H9 (cell line): ENCODE results near the gene PAQR5. TPM values are rescaled to one million over a fixed set of nuclear protein-coding genes. Genes with fewer than 3 reads are reported as not detected.
A peak's percentile ranks its signal among the peaks of the same experiment; 100 is the strongest.

Experiments
- DNase-seq: peaks from one replicate; pipeline ENCODE4 v3.0.0-alpha.2; 2017
- H2AFZ ChIP-seq: one replicate; pipeline ENCODE4 v1.6.1; 2013; ENCODE audit warnings: mild to moderate bottlenecking, low read length, control low read depth, moderate library complexity
- H2AK5ac ChIP-seq: 2 replicates; pipeline ENCODE4 v1.6.1; 2013; ENCODE audit warnings: low read length, control low read depth, mixed read lengths; ENCODE audit not compliant: insufficient read length
- H2BK120ac ChIP-seq: one replicate; pipeline ENCODE4 v1.6.1; 2013; ENCODE audit warnings: low read depth, mild to moderate bottlenecking, low read length, control low read depth, inconsistent platforms; ENCODE audit not compliant: poor library complexity, severe bottlenecking
- H2BK12ac ChIP-seq: 2 replicates; pipeline ENCODE4 v1.6.1; 2013; ENCODE audit warnings: low read length, control low read depth, mixed read lengths, low read depth; ENCODE audit not compliant: insufficient read length
- H2BK15ac ChIP-seq: 2 replicates; pipeline ENCODE4 v1.6.1; 2013; ENCODE audit warnings: low read depth, low read length, control low read depth
- H2BK20ac ChIP-seq: one replicate; pipeline ENCODE4 v1.6.1; 2013; ENCODE audit warnings: low read depth, mild to moderate bottlenecking, low read length, control low read depth, inconsistent platforms; ENCODE audit not compliant: poor library complexity, severe bottlenecking
- H2BK5ac ChIP-seq: 2 replicates; pipeline ENCODE4 v1.6.1; 2013; ENCODE audit warnings: low read length, control low read depth, mixed read lengths; ENCODE audit not compliant: insufficient read length
- H3K14ac ChIP-seq: 2 replicates; pipeline ENCODE4 v1.6.1; 2013; ENCODE audit warnings: low read length, control low read depth; ENCODE audit not compliant: insufficient read depth
- H3K18ac ChIP-seq: 2 replicates; pipeline ENCODE4 v1.6.1; 2013; ENCODE audit warnings: low read depth, mild to moderate bottlenecking, mixed read lengths, low read length, control low read depth; ENCODE audit not compliant: insufficient read length
- H3K23ac ChIP-seq: 2 replicates; pipeline ENCODE4 v1.6.1; 2013; ENCODE audit warnings: low read length, control low read depth, mixed read lengths, low read depth; ENCODE audit not compliant: insufficient read length
- H3K23me2 ChIP-seq: 2 replicates; pipeline ENCODE4 v1.6.1; 2013; ENCODE audit warnings: low read depth, mild to moderate bottlenecking, mixed read lengths, low read length, control low read depth; ENCODE audit not compliant: insufficient read length, poor library complexity, severe bottlenecking
- H3K27ac ChIP-seq: 2 replicates; pipeline ENCODE4 v1.5.1; 2013; ENCODE audit warnings: low read length, control low read depth, mixed read lengths, low read depth; ENCODE audit not compliant: insufficient read length
- H3K27me3 ChIP-seq: 2 replicates; pipeline ENCODE4 v1.6.1; 2013; ENCODE audit warnings: low read length, control low read depth, inconsistent platforms; ENCODE audit not compliant: insufficient read depth
- H3K4ac ChIP-seq: 2 replicates; pipeline ENCODE4 v1.6.1; 2013; ENCODE audit warnings: low read depth, mild to moderate bottlenecking, control low read depth, inconsistent platforms, low read length, moderate library complexity
- H3K4me1 ChIP-seq: 2 replicates; pipeline ENCODE4 v1.6.1; 2013; ENCODE audit warnings: low read length, control low read depth, inconsistent platforms; ENCODE audit not compliant: insufficient read depth
- H3K4me2 ChIP-seq: 2 replicates; pipeline ENCODE4 v1.6.1; 2013; ENCODE audit warnings: low read length, control low read depth, mixed read lengths; ENCODE audit not compliant: insufficient read length, insufficient read depth
- H3K56ac ChIP-seq: 2 replicates; pipeline ENCODE4 v1.6.1; 2013; ENCODE audit warnings: low read depth, mild to moderate bottlenecking, mixed read lengths, low read length, control low read depth; ENCODE audit not compliant: insufficient read length
- H3K79me1 ChIP-seq: 2 replicates; pipeline ENCODE4 v1.6.1; 2013; ENCODE audit warnings: low read depth, mild to moderate bottlenecking, moderate library complexity, low read length, control low read depth, inconsistent platforms; ENCODE audit not compliant: insufficient read depth, poor library complexity, severe bottlenecking
- H3K79me2 ChIP-seq: 2 replicates; pipeline ENCODE4 v1.6.1; 2013; ENCODE audit warnings: low read length, control low read depth, inconsistent platforms; ENCODE audit not compliant: insufficient read depth
- H3K9ac ChIP-seq: 2 replicates; pipeline ENCODE4 v1.6.1; 2013; ENCODE audit warnings: low read length, control low read depth, mixed read lengths; ENCODE audit not compliant: insufficient read length; ENCODE audit errors: extremely low read depth
- H3K9me3 ChIP-seq: one replicate; pipeline ENCODE4 v1.6.1; 2013; ENCODE audit warnings: low read depth, low read length, inconsistent platforms; ENCODE audit not compliant: control insufficient read depth
- H3T11ph ChIP-seq: one replicate; pipeline ENCODE4 v1.6.1; 2013; ENCODE audit warnings: mild to moderate bottlenecking, low read length, control low read depth, inconsistent platforms
- H4K20me1 ChIP-seq: one replicate; pipeline ENCODE4 v1.6.1; 2013; ENCODE audit not compliant: control insufficient read depth, insufficient read length, insufficient read depth
- H4K5ac ChIP-seq: 2 replicates; pipeline ENCODE4 v1.6.1; 2013; ENCODE audit warnings: low read depth, mild to moderate bottlenecking, mixed read lengths, low read length, control low read depth; ENCODE audit not compliant: insufficient read length
- H4K8ac ChIP-seq: replicated peaks from 2 replicates; pipeline ENCODE4 v1.6.1; 2013; ENCODE audit warnings: low read length, control low read depth, mixed read lengths, low read depth; ENCODE audit not compliant: insufficient read length
- H4K91ac ChIP-seq: 2 replicates; pipeline ENCODE4 v1.6.1; 2013; ENCODE audit warnings: low read depth, mild to moderate bottlenecking, moderate library complexity, mixed read lengths, low read length, control low read depth; ENCODE audit not compliant: insufficient read length
- H3K27ac Mint-ChIP-seq, 3 experiments: 2 replicates in 2 of 3; 3 replicates in 1 of 3; pipeline ENCODE4 v1.8.0; 2020 to 2021; ENCODE audit warnings: mixed read lengths in 3 of 3, mild to moderate bottlenecking in 1 of 3, moderate library complexity in 1 of 3
- H3K27me3 Mint-ChIP-seq: 2 replicates; pipeline ENCODE4 v1.8.0; 2021; ENCODE audit warnings: low read depth, mild to moderate bottlenecking, moderate library complexity, mixed read lengths
- H3K36me3 Mint-ChIP-seq, 3 experiments: 2 replicates in 2 of 3; 3 replicates in 1 of 3; pipeline ENCODE4 v1.8.0; 2020 to 2021; ENCODE audit warnings: low read depth in 3 of 3, mixed read lengths in 3 of 3; ENCODE audit not compliant: insufficient read depth in 1 of 3
- H3K4me1 Mint-ChIP-seq, 2 experiments: 2 replicates each; pipeline ENCODE4 v1.8.0; 2020; ENCODE audit warnings: mixed read lengths in 2 of 2
- H3K4me3 Mint-ChIP-seq, 2 experiments: 2 replicates in 1 of 2; 3 replicates in 1 of 2; pipeline ENCODE4 v1.8.0; 2020 to 2021; ENCODE audit warnings: mild to moderate bottlenecking in 2 of 2, mixed read lengths in 2 of 2, moderate library complexity in 1 of 2
- H3K9me3 Mint-ChIP-seq, 2 experiments: 2 replicates in 1 of 2; 3 replicates in 1 of 2; pipeline ENCODE4 v1.8.0; 2020; ENCODE audit warnings: mild to moderate bottlenecking in 2 of 2, mixed read lengths in 2 of 2, moderate library complexity in 1 of 2
- CTCF ChIP-seq: fragments of 200-600 bp; sonication (generic); conservative IDR thresholded peaks from 3 replicates; pipeline ENCODE4 v1.8.0; 2021; ENCODE audit warnings: antibody characterized with exemption, mild to moderate bottlenecking
- WGBS: extraction: QIAGEN DNeasy Blood & Tissue Kit; methylation state at CpG from one replicate; pipeline ENCODE4 v1.1.7; 2013; ENCODE audit warnings: missing lambda C conversion rate, low lambda C conversion rate, mixed read lengths; ENCODE audit not compliant: insufficient read length; ENCODE audit errors: extremely low coverage; 5-methylcytosine and 5-hydroxymethylcytosine counted together
- total RNA-seq: library from RNA; stranded (reverse); gene quantifications from 2 replicates; pipeline ENCODE4 v1.2.1, GENCODE V29; 2021

PAQR5 gene
- total RNA-seq, 1 experiment from 2014 or later: 1.6 TPM

GRCh38 chr15:69412701-69413100 lies 114.0 kb downstream of the PAQR5 start:
- H2AFZ ChIP-seq: no peak overlapping the region
- no CpG with 5 or more reads among the region's 1 CpG for WGBS
- H4K5ac ChIP-seq: no peak overlapping the region
- H3T11ph ChIP-seq: no peak overlapping the region
- no peak overlapping the region for H3K14ac ChIP-seq
- no peaks in the 10 kb centered on the region for H3K4me1 ChIP-seq
- Mint-ChIP-seq H3K27ac (no peak overlapping the region), H3K27me3 (no peaks in the 10 kb centered on the region), H3K4me1 (peaks cover 9 to 15% of the 10 kb centered on the region in 2 experiments), H3K9me3 (no peaks in the 10 kb centered on the region; a peak in 1 of 5 replicates), H3K36me3 (peaks cover 4 to 10% (median 8%) of the 10 kb centered on the region in 3 experiments; a peak in 6 of 7 replicates), H3K4me3 (peak overlapping the region in 1 of 2 experiments; percentile 90; a peak in 1 of 5 replicates)
- peaks cover 10% of the 10 kb centered on the region; the same call in 1 of the 2 replicates for H3K79me2 ChIP-seq
- H4K8ac ChIP-seq: no peak overlapping the region
- H3K27ac ChIP-seq: no peak overlapping the region
- H4K91ac ChIP-seq: no peak overlapping the region
- no peak overlapping the region for H2BK120ac ChIP-seq
- no peak overlapping the region for H3K56ac ChIP-seq
- no peaks in the 10 kb centered on the region for H3K9me3 ChIP-seq
- H3K27me3 ChIP-seq: no peaks in the 10 kb centered on the region
- no peak overlapping the region for H2AK5ac ChIP-seq
- no peak overlapping the region for H2BK15ac ChIP-seq
- no peak for DNase-seq
- H3K18ac ChIP-seq: no peak overlapping the region
- no peak overlapping the region for H2BK12ac ChIP-seq
- H4K20me1 ChIP-seq: no peaks in the 10 kb centered on the region
- H3K4ac ChIP-seq: no peak overlapping the region
- no peaks in the 10 kb centered on the region for H3K23me2 ChIP-seq
- TF ChIP-seq CTCF: no peak
- no peak overlapping the region for H3K4me2 ChIP-seq
- H3K79me1 ChIP-seq: no peaks in the 10 kb centered on the region
- no peak overlapping the region for H3K9ac ChIP-seq
- no peak overlapping the region for H2BK20ac ChIP-seq
- no peak overlapping the region for H2BK5ac ChIP-seq
- no peak overlapping the region for H3K23ac ChIP-seq
